Trophoblast cell (in vitro differentiated cells and primary cell): ENCODE measurements around the gene ADORA2B.
A peak's percentile ranks its signal among the peaks of the same experiment; 100 is the strongest.

Source experiments
- DNase-seq, 2 donors: peaks; one replicate each; pipeline ENCODE4 v3.0.0-alpha.2; 2016
- H2AFZ ChIP-seq: 2 replicates; pipeline ENCODE4 v1.6.1; 2013; ENCODE audit warnings: low read length, moderate library complexity, mild to moderate bottlenecking; ENCODE audit not compliant: insufficient read depth, poor library complexity
- H2AK5ac ChIP-seq: 2 replicates; pipeline ENCODE4 v1.6.1; 2013; ENCODE audit warnings: mild to moderate bottlenecking, low read length
- H2BK120ac ChIP-seq: 2 replicates; pipeline ENCODE4 v1.6.1; 2013; ENCODE audit warnings: low read length, mild to moderate bottlenecking, moderate library complexity; ENCODE audit not compliant: insufficient read depth, poor library complexity
- H2BK12ac ChIP-seq: 2 replicates; pipeline ENCODE4 v1.6.1; 2013; ENCODE audit warnings: mild to moderate bottlenecking, low read length, moderate library complexity
- H2BK5ac ChIP-seq: 2 replicates; pipeline ENCODE4 v1.6.1; 2013; ENCODE audit warnings: low read length, low read depth, moderate library complexity, mild to moderate bottlenecking; ENCODE audit not compliant: poor library complexity
- H3K14ac ChIP-seq: 2 replicates; pipeline ENCODE4 v1.6.1; 2013; ENCODE audit warnings: mild to moderate bottlenecking, low read length
- H3K18ac ChIP-seq: 2 replicates; pipeline ENCODE4 v1.6.1; 2013; ENCODE audit warnings: mild to moderate bottlenecking, low read length
- H3K23ac ChIP-seq: 2 replicates; pipeline ENCODE4 v1.6.1; 2013; ENCODE audit warnings: low read length
- H3K27ac ChIP-seq: 2 replicates; pipeline ENCODE4 v1.5.1; 2013; ENCODE audit warnings: low read depth, mild to moderate bottlenecking, inconsistent platforms, low read length, moderate library complexity
- H3K27me3 ChIP-seq: 2 replicates; pipeline ENCODE4 v1.6.1; 2013; ENCODE audit warnings: inconsistent platforms, mild to moderate bottlenecking, low read length, moderate library complexity; ENCODE audit not compliant: insufficient read depth
- H3K36me3 ChIP-seq, 2 experiments: 1 replicate in 1 of 2; 2 replicates in 1 of 2; pipeline ENCODE4 v1.6.1; 2013; ENCODE audit warnings: low read length in 2 of 2, mild to moderate bottlenecking in 2 of 2, moderate library complexity in 1 of 2; ENCODE audit not compliant: insufficient read depth in 2 of 2, control insufficient read depth in 1 of 2
- H3K4ac ChIP-seq: 2 replicates; pipeline ENCODE4 v1.6.1; 2013; ENCODE audit warnings: low read depth, mild to moderate bottlenecking, low read length, moderate library complexity
- H3K4me1 ChIP-seq, 2 experiments: 1 replicate in 1 of 2; 2 replicates in 1 of 2; pipeline ENCODE4 v1.6.1; 2013; ENCODE audit warnings: low read length in 2 of 2, mild to moderate bottlenecking in 2 of 2, moderate library complexity in 1 of 2; ENCODE audit not compliant: insufficient read depth in 2 of 2, control insufficient read depth in 1 of 2
- H3K4me2 ChIP-seq: 2 replicates; pipeline ENCODE4 v1.6.1; 2013; ENCODE audit warnings: inconsistent platforms, mild to moderate bottlenecking, low read length, moderate library complexity
- H3K4me3 ChIP-seq: 2 replicates; pipeline ENCODE4 v1.5.1; 2013; ENCODE audit warnings: mild to moderate bottlenecking, low read depth, low read length, inconsistent platforms
- H3K79me1 ChIP-seq: one replicate; pipeline ENCODE4 v1.6.1; 2013; ENCODE audit warnings: low read length
- H3K79me2 ChIP-seq: 2 replicates; pipeline ENCODE4 v1.6.1; 2013; ENCODE audit warnings: low read length, mild to moderate bottlenecking; ENCODE audit not compliant: control insufficient read depth, insufficient read depth, poor library complexity
- H3K9ac ChIP-seq: 2 replicates; pipeline ENCODE4 v1.6.1; 2013; ENCODE audit warnings: mild to moderate bottlenecking, low read length
- H3K9me3 ChIP-seq: 2 replicates; pipeline ENCODE4 v1.6.1; 2013; ENCODE audit warnings: low read depth, mild to moderate bottlenecking, control low read depth, inconsistent platforms, low read length; ENCODE audit not compliant: insufficient read depth
- H4K12ac ChIP-seq: 2 replicates; pipeline ENCODE4 v1.6.1; 2013; ENCODE audit warnings: low read depth, mild to moderate bottlenecking, low read length, moderate library complexity
- H4K8ac ChIP-seq: 2 replicates; pipeline ENCODE4 v1.6.1; 2013; ENCODE audit warnings: low read depth, mild to moderate bottlenecking, low read length, moderate library complexity
- H4K91ac ChIP-seq: one replicate; pipeline ENCODE4 v1.6.1; 2013; ENCODE audit warnings: low read depth, mild to moderate bottlenecking, low read length, moderate library complexity
- WGBS: extraction: QIAGEN DNeasy Blood & Tissue Kit; methylation state at CpG from one replicate; pipeline ENCODE4 v1.1.7; 2013; ENCODE audit warnings: missing lambda C conversion rate; ENCODE audit not compliant: insufficient read length, insufficient coverage; ENCODE audit errors: extremely low coverage; 5-methylcytosine and 5-hydroxymethylcytosine counted together

The ADORA2B gene

DNA sequence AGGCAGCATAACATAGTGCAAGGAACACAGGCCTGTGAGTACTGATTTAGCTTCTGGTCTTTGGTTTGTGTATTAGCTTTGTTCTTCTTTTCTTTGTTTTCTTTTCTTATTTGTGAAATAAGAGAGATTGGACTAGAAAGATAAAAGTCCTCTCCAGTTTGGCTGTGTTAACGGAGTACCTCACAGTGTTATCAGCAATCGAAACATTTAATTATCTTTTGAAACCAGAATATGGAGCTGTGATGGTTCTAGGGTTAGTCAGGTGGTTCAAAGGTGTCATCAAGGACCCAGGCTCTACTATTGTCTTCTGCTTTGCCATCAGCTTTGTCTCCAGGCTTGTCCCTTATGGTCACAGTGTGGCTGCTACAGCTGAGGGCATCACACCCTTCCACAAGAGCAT lies 25.6 kb downstream of the ADORA2B start:
- no CpG with 5 or more reads among the region's 2 CpGs for WGBS
- Histone ChIP-seq H2AK5ac (no peak overlapping the region), H2AFZ (no peak overlapping the region), H3K36me3 (peaks cover 7 to 10% of the 10 kb centered on the region in 2 experiments), H3K4me2 (no peak overlapping the region), H4K12ac (no peak overlapping the region), H3K23ac (no peak overlapping the region), H3K4me1 (peaks cover 16 to 21% of the 10 kb centered on the region in 2 experiments), H4K8ac (no peak overlapping the region), H3K4me3 (no peak overlapping the region), H2BK12ac (no peak overlapping the region), H2BK5ac (no peak overlapping the region), H3K27me3 (no peaks in the 10 kb centered on the region), H4K91ac (no peak overlapping the region), H2BK120ac (no peak overlapping the region), H3K18ac (no peak overlapping the region), H3K9ac (no peak overlapping the region), H3K79me2 (no peaks in the 10 kb centered on the region), H3K79me1 (peaks cover 2% of the 10 kb centered on the region), H3K4ac (no peak overlapping the region), H3K14ac (no peak overlapping the region), H3K9me3 (peaks cover 3% of the 10 kb centered on the region), H3K27ac (no peak overlapping the region)
- DNase-seq = no peak

DNA sequence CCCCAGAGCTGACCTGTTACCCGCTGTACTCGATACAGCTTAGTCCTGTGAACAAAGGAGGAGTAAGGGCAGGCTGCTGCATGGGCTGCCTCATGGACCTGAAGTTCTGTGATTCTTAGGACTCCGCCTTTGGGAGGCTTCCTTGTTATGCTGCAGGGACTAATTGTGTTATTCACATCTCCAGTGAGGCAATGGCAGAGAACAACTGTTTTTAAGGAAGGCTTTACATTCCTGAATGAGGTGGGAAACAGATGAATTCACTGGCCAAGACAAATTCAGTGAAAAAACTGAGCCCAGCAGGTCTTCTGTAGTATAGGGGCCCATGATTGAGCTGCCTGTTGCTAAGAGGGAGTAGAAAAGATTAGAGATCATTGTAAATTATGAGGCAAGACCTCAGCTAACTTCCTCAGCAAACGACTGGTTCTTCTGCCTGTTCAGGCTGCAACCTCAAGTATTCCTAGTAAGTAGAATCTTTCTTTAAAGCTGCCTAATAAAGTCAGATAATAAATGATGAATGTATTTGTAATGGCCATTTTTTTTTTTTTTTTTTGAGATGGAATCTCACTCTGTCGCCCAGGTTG lies 26.3 kb downstream of the ADORA2B start:
- Histone ChIP-seq H3K18ac (no peak overlapping the region), H2BK5ac (no peak overlapping the region), H3K36me3 (peaks cover 7 to 10% of the 10 kb centered on the region in 2 experiments), H2AFZ (no peak overlapping the region), H3K9me3 (peaks cover 3% of the 10 kb centered on the region), H3K4me1 (peaks cover 16 to 18% of the 10 kb centered on the region in 2 experiments), H3K27me3 (no peaks in the 10 kb centered on the region), H4K8ac (no peak overlapping the region), H3K79me2 (no peaks in the 10 kb centered on the region), H3K9ac (no peak overlapping the region), H3K27ac (no peak overlapping the region), H3K79me1 (peaks cover 2% of the 10 kb centered on the region), H2BK12ac (no peak overlapping the region), H3K23ac (no peak overlapping the region), H3K14ac (no peak overlapping the region), H3K4me2 (no peak overlapping the region), H4K12ac (no peak overlapping the region), H3K4ac (no peak overlapping the region), H2AK5ac (no peak overlapping the region), H3K4me3 (no peak overlapping the region), H2BK120ac (no peak overlapping the region), H4K91ac (no peak overlapping the region)
- WGBS = no CpG with 5 or more reads among the region's 5 CpGs
- peak; percentile 81 to 96 for DNase-seq

DNA sequence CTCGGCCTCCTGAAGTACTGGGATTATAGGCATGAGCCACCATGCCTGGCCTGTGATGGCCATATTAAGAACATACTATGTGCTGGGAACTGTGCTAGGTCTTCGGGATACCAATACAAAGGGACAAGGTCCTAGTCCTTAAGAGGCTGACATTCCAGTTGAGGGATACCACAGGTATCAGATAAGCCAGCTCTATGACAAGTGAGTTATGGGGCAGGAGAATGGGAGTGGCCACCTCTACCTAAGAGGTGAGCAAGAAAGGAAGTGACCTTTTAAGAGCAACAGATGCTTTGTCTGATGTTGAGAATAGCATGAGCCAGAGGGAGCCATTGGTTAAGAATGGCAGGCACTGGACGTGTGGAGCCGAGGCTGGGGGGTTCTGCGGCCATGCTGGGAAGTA lies 27.0 kb downstream of the ADORA2B start:
- Histone ChIP-seq H2BK5ac (no peak overlapping the region), H3K18ac (no peak overlapping the region), H3K79me1 (no peaks in the 10 kb centered on the region), H3K23ac (no peak overlapping the region), H3K4me3 (no peak overlapping the region), H4K91ac (no peak overlapping the region), H3K4ac (no peak overlapping the region), H3K27ac (no peak overlapping the region), H3K9ac (no peak overlapping the region), H2BK12ac (no peak overlapping the region), H3K9me3 (peaks cover 3% of the 10 kb centered on the region), H4K8ac (no peak overlapping the region), H3K4me2 (no peak overlapping the region), H2AK5ac (no peak overlapping the region), H3K4me1 (peaks cover 9 to 11% of the 10 kb centered on the region in 2 experiments), H3K14ac (no peak overlapping the region), H4K12ac (no peak overlapping the region), H3K27me3 (no peaks in the 10 kb centered on the region), H2BK120ac (no peak overlapping the region), H2AFZ (no peak overlapping the region), H3K79me2 (no peaks in the 10 kb centered on the region), H3K36me3 (peaks cover 7 to 12% of the 10 kb centered on the region in 2 experiments)
- no CpG with 5 or more reads among the region's 5 CpGs for WGBS
- DNase-seq = peak; percentile 46 to 79

DNA sequence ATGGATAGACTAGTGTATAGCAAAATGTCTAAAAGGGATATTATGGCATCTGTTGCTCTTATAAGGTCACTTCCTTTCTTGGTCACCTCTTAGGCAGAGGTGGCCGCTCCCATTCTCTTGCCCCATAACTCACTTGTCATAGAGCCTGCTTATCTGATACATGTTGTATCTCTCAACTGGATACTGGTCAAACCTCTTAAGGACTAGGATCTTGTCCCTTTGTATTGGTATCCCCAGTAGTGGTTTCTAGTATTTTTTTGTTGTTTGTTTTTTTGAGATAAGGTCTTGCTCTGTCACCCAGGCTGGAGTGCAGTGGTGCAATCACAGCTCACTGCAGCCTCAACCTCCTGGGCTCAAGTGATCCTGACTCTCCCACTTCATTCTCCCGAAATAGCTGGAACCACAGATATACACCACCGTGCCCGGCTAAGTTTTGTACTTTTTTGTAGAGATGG lies 27.6 kb downstream of the ADORA2B start:
- Histone ChIP-seq H2AFZ (no peak overlapping the region), H3K9me3 (peaks cover 3% of the 10 kb centered on the region), H3K4me1 (peaks cover 5% of the 10 kb centered on the region in 2 experiments), H3K79me1 (no peaks in the 10 kb centered on the region), H2BK5ac (no peak overlapping the region), H3K4me2 (no peak overlapping the region), H2AK5ac (no peak overlapping the region), H3K18ac (no peak overlapping the region), H4K91ac (no peak overlapping the region), H4K8ac (no peak overlapping the region), H2BK12ac (no peak overlapping the region), H3K23ac (no peak overlapping the region), H3K4me3 (no peak overlapping the region), H3K4ac (no peak overlapping the region), H3K14ac (no peak overlapping the region), H3K79me2 (no peaks in the 10 kb centered on the region), H3K36me3 (peaks cover 7 to 12% of the 10 kb centered on the region in 2 experiments), H4K12ac (no peak overlapping the region), H3K27me3 (no peaks in the 10 kb centered on the region), H2BK120ac (no peak overlapping the region), H3K27ac (no peak overlapping the region), H3K9ac (no peak overlapping the region)
- WGBS = no CpG with 5 or more reads among the region's 4 CpGs
- peak; percentile 59 to 84 for DNase-seq
